CD4-positive, alpha-beta T cell treated with Interleukin-1 beta for 1 hour (primary cell): ENCODE data around the gene RAB12.

Experiments used
- DNase-seq, 2 donors: peaks; one replicate each; pipeline ENCODE4 v3.0.0-alpha.2; 2020 to 2022

Gene RAB12

GRCh38 chr18:8685914-8686216 lies 76.6 kb downstream of the RAB12 start:
- no peak for DNase-seq

- no peak for DNase-seq
These were observed 77.4 kb downstream of the RAB12 start for GRCh38 chr18:8686611-8687010.

DNA sequence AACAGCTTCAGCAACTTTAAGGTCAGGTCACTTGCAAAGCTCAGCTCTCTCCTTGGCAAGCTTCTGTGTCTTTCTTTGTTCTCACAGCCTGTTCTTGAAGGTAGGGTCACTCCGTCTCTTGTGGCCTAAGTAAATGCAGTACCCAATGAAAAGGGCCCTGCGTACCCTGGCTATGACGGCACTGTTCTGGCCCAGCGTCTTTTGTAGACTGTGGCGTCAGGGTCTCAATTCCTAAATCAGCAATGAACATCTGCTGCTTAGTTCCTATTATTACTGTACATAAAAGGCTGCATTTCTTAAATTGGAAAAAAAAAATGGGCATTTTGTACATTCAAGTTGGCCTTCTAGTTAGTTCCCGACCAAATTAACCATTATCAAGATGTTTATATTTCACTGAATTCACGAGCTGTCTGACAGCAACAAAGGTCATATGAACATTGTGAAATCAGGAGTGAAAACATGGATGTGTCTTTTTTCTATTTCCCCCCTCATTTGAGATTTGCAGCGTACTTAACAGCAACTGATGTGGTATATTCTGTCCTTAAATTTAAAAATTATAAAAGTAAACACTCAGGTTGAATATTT lies 79.1 kb downstream of the RAB12 start:
- no peak for DNase-seq

- no peak for DNase-seq
These were observed 79.6 kb downstream of the RAB12 start for GRCh38 chr18:8688816-8689215.
